Measurements from ENCODE around the gene GPR107. TPM values are rescaled to one million over a fixed set of nuclear protein-coding genes. Genes with fewer than 3 reads are reported as not detected.

The GPR107 gene
- polyA plus RNA-seq, 3 donors, result 6.0 to 22.6 (median 6.0) TPM

- H3K27ac ChIP-seq (ENCODE audit: low read depth in 1 of 2, low read length in 2 of 2), result no peak overlapping the region
- peaks cover 3 to 5% (median 5%) of the 10 kb centered on the region in 3 donors for H3K27me3 Mint-ChIP-seq (ENCODE audit: low read depth in 3 of 3)
- no peaks in the 10 kb centered on the region for H3K27me3 ChIP-seq (ENCODE audit: control insufficient read depth in 2 of 2, insufficient read depth in 2 of 2, low read length in 2 of 2)
- no peaks in the 10 kb centered on the region for H3K36me3 ChIP-seq (replicated peaks in 1 of 2; ENCODE audit: control insufficient read depth in 1 of 2, insufficient read depth in 2 of 2, low read length in 2 of 2)
- no peak overlapping the region for H3K4me3 Mint-ChIP-seq
- no peaks in the 10 kb centered on the region for H3K4me1 Mint-ChIP-seq
- no peaks in the 10 kb centered on the region for H3K4me1 ChIP-seq (ENCODE audit: control insufficient read depth in 1 of 2, insufficient read depth in 2 of 2, low read length in 2 of 2)
- peaks cover 0 to under 1% (median 0%) of the 10 kb centered on the region in 7 donors for H3K9me3 Mint-ChIP-seq
- no peak overlapping the region for H3K9ac ChIP-seq (ENCODE audit: insufficient read depth, low read length, poor library complexity, severe bottlenecking)
- H3K27ac Mint-ChIP-seq, result no peak overlapping the region
- DNase-seq, result no peak
- H3K9me3 ChIP-seq (replicated peaks in 1 of 2; ENCODE audit: control insufficient read depth in 1 of 2, insufficient read depth in 1 of 2, low read length in 2 of 2), result no peaks in the 10 kb centered on the region
- no peak overlapping the region for H3K4me2 ChIP-seq (replicated peaks; ENCODE audit: extremely low read depth, low read length, poor library complexity, severe bottlenecking)
- intact Hi-C loops (cut with micrococcal nuclease), result no loop called here
- TF ChIP-seq CTCF (IDR thresholded peaks at IDR 0.05), result no peak
- no peak overlapping the region for H2AFZ ChIP-seq (ENCODE audit: insufficient read depth, low read depth, low read length, poor library complexity, severe bottlenecking)
- no peaks in the 10 kb centered on the region for H3K36me3 Mint-ChIP-seq
- no peaks in the 10 kb centered on the region for H4K20me1 ChIP-seq (ENCODE audit: insufficient read depth, low read length)
- 93% methylated on average over 3 of the region's 3 CpGs for WGBS (ENCODE audit: insufficient coverage)
- H3K4me3 ChIP-seq (replicated peaks in 1 of 3; ENCODE audit: low read depth in 2 of 3, low read length in 3 of 3), result no peak overlapping the region
- no peaks in the 10 kb centered on the region for H3K79me2 ChIP-seq (ENCODE audit: insufficient read depth, low read length)
These were observed 101.1 kb downstream of the GPR107 start for GRCh38 chr9:130154816-130155215.

DNA sequence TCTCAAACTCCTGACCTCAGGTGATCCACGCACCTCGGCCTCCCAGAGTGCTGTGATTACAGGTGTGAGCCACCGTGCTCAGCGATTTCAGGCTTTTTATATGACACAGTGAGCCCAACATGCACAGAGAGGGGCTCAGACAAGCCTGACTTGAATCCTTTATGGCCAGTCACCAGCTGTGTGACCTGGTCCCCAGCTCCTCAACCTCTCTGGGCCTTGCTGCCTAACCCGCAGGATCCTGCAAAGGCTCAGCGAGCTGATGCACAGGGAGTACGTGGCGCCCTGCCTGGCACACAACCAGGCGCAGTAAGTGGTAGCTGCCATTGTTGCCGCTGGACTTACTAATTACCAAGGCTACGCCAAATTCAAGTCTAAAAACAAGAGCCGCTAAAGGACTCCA lies 101.9 kb downstream of the GPR107 start:
- no peak for TF ChIP-seq CTCF (IDR thresholded peaks at IDR 0.05)
- no peaks in the 10 kb centered on the region for H3K36me3 ChIP-seq (replicated peaks in 1 of 2; ENCODE audit: control insufficient read depth in 1 of 2, insufficient read depth in 2 of 2, low read length in 2 of 2)
- no peaks in the 10 kb centered on the region for H4K20me1 ChIP-seq (ENCODE audit: insufficient read depth, low read length)
- Mint-ChIP-seq H3K36me3 (no peaks in the 10 kb centered on the region), H3K4me1 (no peaks in the 10 kb centered on the region), H3K9me3 (peaks cover 0 to under 1% (median 0%) of the 10 kb centered on the region in 7 donors), H3K27ac (no peak overlapping the region), H3K27me3 (ENCODE audit: low read depth in 3 of 3) (peaks cover 3 to 7% (median 5%) of the 10 kb centered on the region in 3 donors), H3K4me3 (no peak overlapping the region)
- H3K9me3 ChIP-seq (replicated peaks in 1 of 2; ENCODE audit: control insufficient read depth in 1 of 2, insufficient read depth in 1 of 2, low read length in 2 of 2), result no peaks in the 10 kb centered on the region
- H3K27ac ChIP-seq (ENCODE audit: low read depth in 1 of 2, low read length in 2 of 2), result no peak overlapping the region
- H3K4me1 ChIP-seq (ENCODE audit: control insufficient read depth in 1 of 2, insufficient read depth in 2 of 2, low read length in 2 of 2), result no peaks in the 10 kb centered on the region
- H3K79me2 ChIP-seq (ENCODE audit: insufficient read depth, low read length), result no peaks in the 10 kb centered on the region
- no peak overlapping the region for H3K4me2 ChIP-seq (replicated peaks; ENCODE audit: extremely low read depth, low read length, poor library complexity, severe bottlenecking)
- no peaks in the 10 kb centered on the region for H3K27me3 ChIP-seq (ENCODE audit: control insufficient read depth in 2 of 2, insufficient read depth in 2 of 2, low read length in 2 of 2)
- H3K4me3 ChIP-seq (replicated peaks in 1 of 3; ENCODE audit: low read depth in 2 of 3, low read length in 3 of 3), result no peak overlapping the region
- no peak overlapping the region for H3K9ac ChIP-seq (ENCODE audit: insufficient read depth, low read length, poor library complexity, severe bottlenecking)
- DNase-seq, result no peak
- 84% methylated on average over 12 of the region's 12 CpGs for WGBS (ENCODE audit: insufficient coverage)
- intact Hi-C loops (cut with micrococcal nuclease), result no loop called here
- no peak overlapping the region for H2AFZ ChIP-seq (ENCODE audit: insufficient read depth, low read depth, low read length, poor library complexity, severe bottlenecking)
